ENCODE results near the gene DDIT4. TPM values are rescaled to one million over a fixed set of nuclear protein-coding genes. Genes with fewer than 3 reads are reported as not detected.

Gene DDIT4
- total and polyA plus RNA-seq, 9 of the 15 experiments (the other 6 are each of a cell fraction or from before 2014, with no cell fraction given) = 8.2 to 675 (median 159) TPM

DNA sequence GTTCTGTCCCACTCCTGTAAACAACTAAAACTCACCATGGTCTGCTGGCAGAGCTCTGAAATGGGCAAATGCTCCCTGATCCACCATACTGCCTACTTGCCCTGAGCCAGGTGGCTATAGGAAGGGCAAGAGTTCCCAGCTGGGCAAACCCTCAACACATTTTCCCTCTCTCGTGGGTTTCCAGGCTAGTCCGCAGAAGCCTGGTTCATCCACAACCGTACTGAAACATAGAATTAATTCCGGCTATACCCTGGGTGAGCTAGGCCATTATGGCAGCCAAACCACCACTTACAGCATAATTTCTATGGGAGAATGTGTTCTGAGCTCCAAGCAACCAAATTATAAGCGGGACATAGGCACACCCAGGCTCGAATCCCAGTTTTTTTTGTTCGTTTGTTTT is 20.1 kb upstream of the DDIT4 start (continued):
- TF ChIP-seq MECOM (CRISPR knock-in tag; IDR thresholded peaks at IDR 0.05) (no peak), CTBP1 (IDR thresholded peaks at IDR 0.05; ENCODE audit: borderline replicate concordance) (no peak), CBX2 (IDR thresholded peaks at IDR 0.05; ENCODE audit: insufficient read depth, low read length, poor library complexity, severe bottlenecking) (no peak)

DNA sequence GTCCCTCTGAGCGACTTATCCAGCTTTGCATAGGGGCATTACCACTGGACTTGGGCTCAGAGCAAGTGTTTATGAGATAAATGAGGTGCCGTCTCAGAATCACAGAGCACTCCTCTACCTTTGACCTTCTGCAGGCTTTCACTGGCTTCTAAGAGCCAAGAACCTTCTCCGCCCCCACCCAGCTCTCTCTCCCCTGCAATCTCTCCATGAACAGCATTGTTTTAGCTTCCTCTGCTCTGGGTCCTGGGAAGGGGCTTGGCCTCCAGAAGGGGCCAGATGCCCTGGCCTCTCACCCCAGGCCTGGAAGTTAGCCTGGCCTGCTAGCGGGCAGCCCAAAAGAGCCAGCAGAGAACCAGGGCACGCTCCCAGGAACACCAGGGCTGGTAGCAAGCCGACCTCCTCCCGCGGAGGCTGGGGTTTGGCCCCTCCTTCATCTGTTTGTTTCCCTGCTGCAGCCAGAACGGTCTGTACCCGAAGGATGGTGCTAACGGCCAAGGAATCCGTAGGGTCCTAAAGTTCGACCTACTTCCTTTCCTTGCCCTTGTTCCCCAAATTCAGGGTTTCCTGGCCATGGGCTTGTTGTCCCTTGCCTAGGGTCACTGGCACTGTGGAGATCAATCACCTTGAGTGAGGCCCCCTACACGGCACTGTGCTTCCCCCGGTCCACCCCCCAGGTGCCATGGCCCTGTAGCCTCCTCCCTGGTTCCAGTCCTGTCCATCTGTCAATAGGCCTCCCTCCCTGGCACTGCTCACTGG is 18.7 kb upstream of the DDIT4 start:
- Histone ChIP-seq H3K4me2 (ENCODE audit: insufficient read depth, low read length) (peak overlapping the region; percentile 69), H2AFZ (ENCODE audit: low read depth, low read length) (peak overlapping the region; percentile 95), H3K79me2 (ENCODE audit: control insufficient read depth, insufficient read depth, low read length) (no peaks in the 10 kb centered on the region), H3K27ac (ENCODE audit: extremely low read depth, low read depth, low read length) (peak overlapping the region; percentile 64), H3K36me3 (ENCODE audit: control insufficient read depth, insufficient read depth, low read length) (no peaks in the 10 kb centered on the region), H3K4me1 (replicated peaks in 1 of 2; ENCODE audit: control insufficient read depth in 2 of 2, insufficient read depth in 2 of 2, low read length in 2 of 2) (peaks cover 25 to 46% of the 10 kb centered on the region in 2 experiments), H3K27me3 (ENCODE audit: control insufficient read depth in 2 of 2, insufficient read depth in 2 of 2, low read length in 2 of 2) (no peaks in the 10 kb centered on the region), H3K9me1 (ENCODE audit: control insufficient read depth, insufficient read depth, low read length) (no peaks in the 10 kb centered on the region), H4K20me1 (replicated peaks; ENCODE audit: control insufficient read depth, insufficient read depth, low read length) (no peaks in the 10 kb centered on the region), H3K9ac (ENCODE audit: insufficient read depth in 1 of 2, low read depth in 2 of 2, low read length in 2 of 2) (peak overlapping the region; percentile 50 to 87), H3K9me3 (replicated peaks; ENCODE audit: control insufficient read depth, insufficient read depth, low read depth, low read length) (no peaks in the 10 kb centered on the region), H3K4me3 (peak overlapping the region; percentile 15)
- ChIA-PET POLR2A (interaction anchor here (0.8 to 15.0 kb wide), 8 partner anchors 15 to 66 kb away, joined by 3 to 277 read pairs (median 6); partner anchors contain the start of genes ASCC1 and DDIT4), CTCF (ENCODE audit: low intra/inter-chr PET ratio) (interaction anchor here (0.6 to 1.6 kb wide), 2 partner anchors 17 to 82 kb away, joined by 3 to 7 read pairs; no protein-coding TSS in a partner anchor)
- TSS peak; percentile 80 for BruUV-seq (replicated peaks)
- peak; percentile 69 to 82 (median 77) for DNase-seq (ENCODE audit: extremely low read depth in 1 of 4, low spot score in 3 of 4)
- WGBS (ENCODE audit: insufficient coverage, low coverage, missing lambda C conversion rate) = 9% methylated on average over 15 of the region's 15 CpGs
- ATAC-seq = peak; percentile 92
- in situ Hi-C loops (cut with MboI) = no loop called here
- FAIRE-seq = peak; percentile 59
- intact Hi-C loops (cut with micrococcal nuclease) = no loop called here
- no peak for TF ChIP-seq RBM39 (optimal IDR thresholded peaks at IDR 0.05; ENCODE audit: low read depth, low read length)
- no peak for TF ChIP-seq SP2 (IDR thresholded peaks at IDR 0.05; ENCODE audit: extremely low read depth, low read depth, low read length, poor library complexity, severe bottlenecking)
- peak; percentile 32; the same call in 1 of the 2 replicates for TF ChIP-seq JUND (IDR thresholded peaks at IDR 0.05; ENCODE audit: borderline replicate concordance, low read depth, low read length)
- 0 out of 3 replicates have a peak, but pooled peaks have one; percentile 41 for TF ChIP-seq JUND (tag; IDR thresholded peaks at IDR 0.05; ENCODE audit: borderline replicate concordance, low read depth, low read length)
- TF ChIP-seq ZNF140 (CRISPR knock-in tag; IDR thresholded peaks at IDR 0.05) = no peak
- peak; percentile 69 for TF ChIP-seq E2F3 (CRISPR knock-in tag; IDR thresholded peaks at IDR 0.05)
- TF ChIP-seq CEBPB (tag; IDR thresholded peaks at IDR 0.05) = no peak
- TF ChIP-seq ZNF76 (CRISPR knock-in tag; IDR thresholded peaks at IDR 0.05; ENCODE audit: borderline replicate concordance) = peak; percentile 62
- TF ChIP-seq MECOM (CRISPR knock-in tag; IDR thresholded peaks at IDR 0.05) = peak; percentile 39
- TF ChIP-seq, protein P1, sequence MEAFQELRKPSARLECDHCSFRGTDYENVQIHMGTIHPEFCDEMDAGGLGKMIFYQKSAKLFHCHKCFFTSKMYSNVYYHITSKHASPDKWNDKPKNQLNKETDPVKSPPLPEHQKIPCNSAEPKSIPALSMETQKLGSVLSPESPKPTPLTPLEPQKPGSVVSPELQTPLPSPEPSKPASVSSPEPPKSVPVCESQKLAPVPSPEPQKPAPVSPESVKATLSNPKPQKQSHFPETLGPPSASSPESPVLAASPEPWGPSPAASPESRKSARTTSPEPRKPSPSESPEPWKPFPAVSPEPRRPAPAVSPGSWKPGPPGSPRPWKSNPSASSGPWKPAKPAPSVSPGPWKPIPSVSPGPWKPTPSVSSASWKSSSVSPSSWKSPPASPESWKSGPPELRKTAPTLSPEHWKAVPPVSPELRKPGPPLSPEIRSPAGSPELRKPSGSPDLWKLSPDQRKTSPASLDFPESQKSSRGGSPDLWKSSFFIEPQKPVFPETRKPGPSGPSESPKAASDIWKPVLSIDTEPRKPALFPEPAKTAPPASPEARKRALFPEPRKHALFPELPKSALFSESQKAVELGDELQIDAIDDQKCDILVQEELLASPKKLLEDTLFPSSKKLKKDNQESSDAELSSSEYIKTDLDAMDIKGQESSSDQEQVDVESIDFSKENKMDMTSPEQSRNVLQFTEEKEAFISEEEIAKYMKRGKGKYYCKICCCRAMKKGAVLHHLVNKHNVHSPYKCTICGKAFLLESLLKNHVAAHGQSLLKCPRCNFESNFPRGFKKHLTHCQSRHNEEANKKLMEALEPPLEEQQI (IDR thresholded peaks at IDR 0.05) = no peak; the same call in 1 of the 2 replicates
- TF ChIP-seq, protein P2, sequence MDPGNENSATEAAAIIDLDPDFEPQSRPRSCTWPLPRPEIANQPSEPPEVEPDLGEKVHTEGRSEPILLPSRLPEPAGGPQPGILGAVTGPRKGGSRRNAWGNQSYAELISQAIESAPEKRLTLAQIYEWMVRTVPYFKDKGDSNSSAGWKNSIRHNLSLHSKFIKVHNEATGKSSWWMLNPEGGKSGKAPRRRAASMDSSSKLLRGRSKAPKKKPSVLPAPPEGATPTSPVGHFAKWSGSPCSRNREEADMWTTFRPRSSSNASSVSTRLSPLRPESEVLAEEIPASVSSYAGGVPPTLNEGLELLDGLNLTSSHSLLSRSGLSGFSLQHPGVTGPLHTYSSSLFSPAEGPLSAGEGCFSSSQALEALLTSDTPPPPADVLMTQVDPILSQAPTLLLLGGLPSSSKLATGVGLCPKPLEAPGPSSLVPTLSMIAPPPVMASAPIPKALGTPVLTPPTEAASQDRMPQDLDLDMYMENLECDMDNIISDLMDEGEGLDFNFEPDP (CRISPR knock-in tag; IDR thresholded peaks at IDR 0.05) = 0 out of 2 replicates have a peak, but pooled peaks have one; percentile 51
- peak; percentile 78; the same call in 1 of the 2 replicates for TF ChIP-seq BCOR (IDR thresholded peaks at IDR 0.05)
- TF ChIP-seq, protein P3, sequence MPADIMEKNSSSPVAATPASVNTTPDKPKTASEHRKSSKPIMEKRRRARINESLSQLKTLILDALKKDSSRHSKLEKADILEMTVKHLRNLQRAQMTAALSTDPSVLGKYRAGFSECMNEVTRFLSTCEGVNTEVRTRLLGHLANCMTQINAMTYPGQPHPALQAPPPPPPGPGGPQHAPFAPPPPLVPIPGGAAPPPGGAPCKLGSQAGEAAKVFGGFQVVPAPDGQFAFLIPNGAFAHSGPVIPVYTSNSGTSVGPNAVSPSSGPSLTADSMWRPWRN (IDR thresholded peaks at IDR 0.05; ENCODE audit: low read depth) = no peak
- no peak for TF ChIP-seq NFYB (IDR thresholded peaks at IDR 0.05; ENCODE audit: extremely low read depth, insufficient read length)
